AG04449 (cell line): ENCODE data around the gene TFCP2.

Experiments used
- CTCF ChIA-PET: fragments of 350-600 bp; formaldehyde crosslinking; extraction: SDS; loops from one replicate; lab custom pipeline; 2021; ENCODE audit warnings: antibody characterized with exemption; lab: Yijun Ruan, JAX
- POLR2A ChIA-PET: fragments of 400-600, 350-600 bp; formaldehyde crosslinking; extraction: SDS; loops from one replicate; lab custom pipeline; 2020; ENCODE audit warnings: antibody characterized with exemption, inconsistent platforms; lab: Yijun Ruan, JAX
- DNase-seq: peaks from one replicate; pipeline ENCODE4 v3.0.0-alpha.2; 2010; ENCODE audit warnings: low read depth, low spot score
- H3K4me3 ChIP-seq: 2 replicates; pipeline ENCODE4 v1.5.1; 2011; ENCODE audit warnings: low read depth, mild to moderate bottlenecking, control low read depth, low read length
- TF ChIP-seq, protein P1 (sequence below): IDR thresholded peaks from one replicate; pipeline ENCODE4 v1.5.1; 2011; ENCODE audit warnings: mild to moderate bottlenecking, moderate library complexity, low read length, control low read depth, inconsistent platforms; ENCODE audit not compliant: insufficient read depth; ENCODE audit errors: missing control alignments

TFCP2 gene

DNA sequence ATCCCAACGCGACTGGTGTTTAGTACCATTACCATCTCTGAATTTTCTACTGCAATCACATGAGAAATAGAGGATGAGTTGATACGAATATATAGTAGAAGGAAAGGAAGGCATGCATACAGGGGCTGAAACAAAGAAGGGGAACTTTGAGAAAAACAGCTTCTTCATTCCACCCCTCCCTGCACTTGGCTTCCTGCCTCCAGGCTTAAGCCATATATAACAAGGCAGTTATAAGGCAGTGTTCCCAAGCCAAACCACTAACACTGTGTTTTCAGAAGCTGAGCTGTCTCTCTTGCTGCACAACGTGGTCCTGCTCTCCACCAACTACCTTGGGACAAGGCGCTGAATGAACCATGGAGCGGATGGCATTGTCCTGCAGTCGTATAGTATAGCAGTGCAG, 113.8 kb downstream of the TFCP2 start:
- DNase-seq = no peak
- H3K4me3 ChIP-seq = no peak overlapping the region
- TF ChIP-seq, protein P1, sequence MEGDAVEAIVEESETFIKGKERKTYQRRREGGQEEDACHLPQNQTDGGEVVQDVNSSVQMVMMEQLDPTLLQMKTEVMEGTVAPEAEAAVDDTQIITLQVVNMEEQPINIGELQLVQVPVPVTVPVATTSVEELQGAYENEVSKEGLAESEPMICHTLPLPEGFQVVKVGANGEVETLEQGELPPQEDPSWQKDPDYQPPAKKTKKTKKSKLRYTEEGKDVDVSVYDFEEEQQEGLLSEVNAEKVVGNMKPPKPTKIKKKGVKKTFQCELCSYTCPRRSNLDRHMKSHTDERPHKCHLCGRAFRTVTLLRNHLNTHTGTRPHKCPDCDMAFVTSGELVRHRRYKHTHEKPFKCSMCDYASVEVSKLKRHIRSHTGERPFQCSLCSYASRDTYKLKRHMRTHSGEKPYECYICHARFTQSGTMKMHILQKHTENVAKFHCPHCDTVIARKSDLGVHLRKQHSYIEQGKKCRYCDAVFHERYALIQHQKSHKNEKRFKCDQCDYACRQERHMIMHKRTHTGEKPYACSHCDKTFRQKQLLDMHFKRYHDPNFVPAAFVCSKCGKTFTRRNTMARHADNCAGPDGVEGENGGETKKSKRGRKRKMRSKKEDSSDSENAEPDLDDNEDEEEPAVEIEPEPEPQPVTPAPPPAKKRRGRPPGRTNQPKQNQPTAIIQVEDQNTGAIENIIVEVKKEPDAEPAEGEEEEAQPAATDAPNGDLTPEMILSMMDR = no peak
- POLR2A ChIA-PET = no interaction called here
- CTCF ChIA-PET = no interaction called here

DNA sequence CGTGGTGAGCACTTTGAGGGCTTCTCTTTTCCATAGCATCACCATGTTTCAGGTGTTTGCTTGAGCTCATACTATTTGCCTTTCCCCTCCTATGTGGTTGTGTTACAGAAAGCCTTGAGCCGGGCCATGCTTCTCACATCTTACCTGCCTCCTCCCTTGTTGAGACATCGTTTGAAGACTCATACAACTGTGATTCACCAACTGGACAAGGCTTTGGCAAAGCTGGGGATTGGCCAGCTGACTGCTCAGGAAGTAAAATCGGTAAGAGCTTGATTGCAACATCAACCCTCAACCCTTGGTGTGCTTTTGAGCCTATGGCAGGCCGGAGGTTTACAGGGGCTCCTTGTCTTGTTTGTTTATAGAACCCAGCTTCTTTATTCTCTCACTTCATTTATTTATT, 116.7 kb downstream of the TFCP2 start:
- CTCF ChIA-PET = interaction anchor here (1.0 to 1.2 kb wide), 3 partner anchors 9 to 291 kb away, joined by 4 to 6 read pairs (median 4); no protein-coding TSS in a partner anchor
- TF ChIP-seq, protein P1 = no peak
- no peak for DNase-seq
- POLR2A ChIA-PET = no interaction called here
- H3K4me3 ChIP-seq = no peak overlapping the region

DNA sequence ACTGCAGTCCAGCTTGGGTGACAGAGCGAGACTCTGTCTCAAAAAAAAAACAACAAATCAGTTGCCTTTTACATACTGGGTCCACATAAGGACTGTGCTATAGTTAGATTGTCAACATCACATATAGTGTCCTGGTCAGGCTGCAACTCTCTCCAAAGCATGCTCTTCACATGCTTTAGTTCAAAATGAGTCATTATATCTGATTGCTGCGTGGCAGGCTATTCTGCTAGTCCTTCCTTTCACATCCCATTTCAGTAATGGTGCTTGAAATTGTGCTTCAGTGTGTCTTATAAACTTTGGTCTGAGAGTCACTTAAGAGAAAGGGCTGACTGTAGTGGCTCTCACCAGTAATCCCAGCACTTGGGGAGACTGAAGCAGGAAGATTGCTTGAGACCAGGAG, 117.9 kb downstream of the TFCP2 start:
- TF ChIP-seq, protein P1 = no peak
- DNase-seq = no peak
- CTCF ChIA-PET = interaction anchor here (1.2 kb wide), 1 partner anchor 287 kb away, joined by 5 read pairs; no protein-coding TSS in a partner anchor
- POLR2A ChIA-PET = interaction anchor here (1.2 kb wide), 1 partner anchor 8 kb away, joined by 3 read pairs; no protein-coding TSS in a partner anchor
- H3K4me3 ChIP-seq = no peak overlapping the region

DNA sequence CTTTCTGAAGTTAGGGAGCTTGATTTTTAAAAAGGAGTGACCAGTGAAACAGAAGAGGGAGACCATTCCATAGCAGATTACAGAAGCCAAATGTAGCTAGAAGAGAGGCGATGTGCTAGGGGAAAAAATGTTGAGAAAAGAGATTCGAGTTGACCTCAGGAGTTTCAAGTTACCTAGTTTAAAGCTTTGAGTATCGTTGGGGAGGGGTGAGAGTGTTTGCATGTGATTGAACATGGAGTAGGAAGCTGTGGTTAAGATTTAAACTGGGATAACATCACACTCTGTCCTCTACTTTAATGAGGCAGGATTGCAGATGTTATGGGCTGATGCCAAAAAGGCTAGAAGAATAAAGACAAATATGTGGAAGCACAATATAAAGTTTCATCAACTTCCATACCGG, 121.1 kb downstream of the TFCP2 start:
- TF ChIP-seq, protein P1 = no peak
- DNase-seq = no peak
- POLR2A ChIA-PET = no interaction called here
- CTCF ChIA-PET = interaction anchor here (0.6 to 2.0 kb wide), 5 partner anchors 8 to 287 kb away, joined by 3 to 5 read pairs (median 3); no protein-coding TSS in a partner anchor
- no peak overlapping the region for H3K4me3 ChIP-seq

DNA sequence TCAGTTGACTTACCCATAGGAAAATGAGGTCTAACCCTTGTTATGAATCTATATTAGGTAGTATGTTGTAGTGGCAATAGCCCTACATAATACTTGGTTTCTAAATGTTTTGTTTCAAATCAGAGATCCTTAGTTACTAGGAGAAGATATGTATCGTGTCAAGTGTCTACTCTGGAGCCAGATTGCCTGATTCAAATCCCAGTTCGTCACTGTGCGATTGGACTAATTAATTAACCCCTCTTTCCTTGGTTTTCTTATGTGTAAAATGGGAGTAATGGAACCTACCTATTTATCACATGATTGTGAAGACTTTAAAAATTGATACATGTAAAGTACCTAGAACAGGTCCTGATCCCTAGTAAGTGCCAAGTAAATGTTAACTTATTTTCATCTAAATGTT, 123.4 kb downstream of the TFCP2 start:
- TF ChIP-seq, protein P1 = no peak
- POLR2A ChIA-PET = no interaction called here
- CTCF ChIA-PET = interaction anchor here (1.2 kb wide), 1 partner anchor 14 kb away, joined by 4 read pairs; no protein-coding TSS in a partner anchor
- no peak for DNase-seq
- H3K4me3 ChIP-seq = peak overlapping the region; percentile 94

DNA sequence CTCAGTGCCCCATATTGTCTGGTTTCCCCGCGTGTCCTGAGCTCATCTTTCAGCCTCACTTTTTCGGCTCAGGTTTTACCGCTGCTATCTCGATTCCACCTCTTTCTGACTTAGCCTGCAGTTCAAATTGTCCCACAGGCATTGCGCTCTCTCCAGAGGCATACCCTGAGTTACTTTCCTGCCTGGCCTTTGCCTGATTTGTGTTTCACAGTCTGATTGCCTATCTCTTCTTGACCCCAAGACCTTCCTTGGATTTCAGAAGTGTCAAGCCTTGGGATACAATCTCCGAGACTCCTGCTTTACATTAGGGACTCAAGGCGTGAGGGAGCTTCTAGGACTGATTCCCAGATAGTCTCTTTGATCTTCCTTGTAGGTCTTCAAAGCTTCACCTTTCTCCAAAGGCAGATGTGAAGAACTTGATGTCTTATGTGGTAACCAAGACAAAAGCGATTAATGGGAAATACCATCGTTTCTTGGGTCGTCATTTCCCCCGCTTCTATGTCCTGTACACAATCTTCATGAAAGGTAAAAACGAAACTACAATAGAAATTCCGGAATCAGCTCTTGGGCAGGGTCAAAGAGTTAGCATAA, 124.2 kb downstream of the TFCP2 start:
- CTCF ChIA-PET = interaction anchor here (1.0 to 2.0 kb wide), 7 partner anchors 9 to 306 kb away, joined by 3 to 11 read pairs (median 5); partner anchors contain the start of gene SLC11A2
- TF ChIP-seq, protein P1 = no peak
- POLR2A ChIA-PET = interaction anchor here (0.9 kb wide), 1 partner anchor 301 kb away, joined by 3 read pairs; no protein-coding TSS in a partner anchor

More for the DNA sequence above, 124.2 kb downstream of the TFCP2 start:
- peak overlapping the region; percentile 94 for H3K4me3 ChIP-seq
- DNase-seq = no peak
